ENCODE results near the gene DAPK1. TPM values are rescaled to one million over a fixed set of nuclear protein-coding genes. Genes with fewer than 3 reads are reported as not detected.

The DAPK1 gene
- polyA plus RNA-seq, 1 of the 3 experiments (the other 2 are of a cell fraction) = 0.61 TPM

DNA sequence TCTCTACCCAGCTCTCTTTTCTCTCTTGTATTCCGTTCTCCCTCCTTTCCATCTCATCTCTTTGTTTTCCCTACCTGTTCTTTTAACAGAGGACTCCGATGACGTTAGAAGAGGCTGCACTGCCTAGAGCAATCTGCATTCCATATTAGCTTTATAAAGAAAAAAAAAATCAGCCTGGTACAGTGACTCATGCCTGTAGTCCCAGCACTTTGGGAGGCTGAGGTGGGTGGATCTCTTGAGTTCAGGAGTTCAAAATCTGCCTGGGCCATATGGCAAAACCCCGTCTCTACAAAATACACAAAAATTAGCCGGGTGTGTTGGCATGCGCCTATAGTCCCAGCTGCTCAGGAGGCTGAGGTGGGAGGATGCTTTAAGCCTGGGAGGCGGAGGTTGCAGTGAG, 49.0 kb downstream of the DAPK1 start (continued):
- TF ChIP-seq FOSL2 (IDR thresholded peaks at IDR 0.05; ENCODE audit: borderline replicate concordance, low read depth) (no peak), RFX5 (IDR thresholded peaks at IDR 0.05; ENCODE audit: low read length) (no peak), MEF2A (IDR thresholded peaks at IDR 0.05; ENCODE audit: borderline replicate concordance, low read depth) (no peak), GATA2 (CRISPR knock-in tag; IDR thresholded peaks at IDR 0.05) (no peak), FOXM1 (IDR thresholded peaks at IDR 0.05; ENCODE audit: low read depth) (no peak), TCF12 (IDR thresholded peaks at IDR 0.05) (no peak)

- Histone ChIP-seq H3K9me2 (no peaks in the 10 kb centered on the region), H3K27me3 (ENCODE audit: insufficient read depth) (no peaks in the 10 kb centered on the region), H3K4me1 (ENCODE audit: control insufficient read depth in 1 of 2, insufficient read depth in 2 of 2, low read depth in 1 of 2, low read length in 1 of 2) (peaks cover 11 to 14% of the 10 kb centered on the region in 2 experiments; a peak in 2 of 4 replicates), H4K20me1 (ENCODE audit: insufficient read depth) (no peaks in the 10 kb centered on the region), H3K79me2 (ENCODE audit: insufficient read depth) (no peaks in the 10 kb centered on the region), H3K9ac (no peak overlapping the region), H3K4me2 (no peak overlapping the region), H2AFZ (ENCODE audit: low read depth) (no peak overlapping the region), H3K27ac (ENCODE audit: low read depth in 2 of 2, low read length in 1 of 2) (peak overlapping the region in 1 of 2 experiments; percentile 60; a peak in 2 of 4 replicates), H3K9me3 (no peaks in the 10 kb centered on the region), H3K4me3 (ENCODE audit: low read depth in 2 of 2, low read length in 1 of 2) (no peak overlapping the region), H3F3A (replicated peaks; ENCODE audit: insufficient read depth) (no peaks in the 10 kb centered on the region), H3K36me3 (replicated peaks in 1 of 2; ENCODE audit: control insufficient read depth in 1 of 2, insufficient read depth in 2 of 2, low read length in 1 of 2) (no peaks in the 10 kb centered on the region)
- 61% methylated on average over 6 of the region's 6 CpGs for WGBS (ENCODE audit: low lambda C conversion rate)
- TF ChIP-seq SMC3 (IDR thresholded peaks at IDR 0.05; ENCODE audit: low read depth, low read length) (peak; percentile 20; the same call in 1 of the 2 replicates), GATA2 (CRISPR knock-in tag; IDR thresholded peaks at IDR 0.05) (peak; percentile 55), EP300 (IDR thresholded peaks at IDR 0.05; ENCODE audit: borderline replicate concordance in 1 of 2, low read depth in 1 of 2, low read length in 1 of 2) (peak in 1 of 2 experiments; percentile 18; a peak in 1 of 4 replicates)
- TF ChIP-seq, protein P1, sequence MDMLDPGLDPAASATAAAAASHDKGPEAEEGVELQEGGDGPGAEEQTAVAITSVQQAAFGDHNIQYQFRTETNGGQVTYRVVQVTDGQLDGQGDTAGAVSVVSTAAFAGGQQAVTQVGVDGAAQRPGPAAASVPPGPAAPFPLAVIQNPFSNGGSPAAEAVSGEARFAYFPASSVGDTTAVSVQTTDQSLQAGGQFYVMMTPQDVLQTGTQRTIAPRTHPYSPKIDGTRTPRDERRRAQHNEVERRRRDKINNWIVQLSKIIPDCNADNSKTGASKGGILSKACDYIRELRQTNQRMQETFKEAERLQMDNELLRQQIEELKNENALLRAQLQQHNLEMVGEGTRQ (IDR thresholded peaks at IDR 0.05; ENCODE audit: borderline replicate concordance, low read depth, low read length) = no peak
- DNase-seq = peak; percentile 59
- POLR2A ChIA-PET = no interaction called here
- CTCF ChIA-PET = interaction anchor here (0.8 to 3.3 kb wide), 5 partner anchors 10 to 210 kb away, joined by 3 to 15 read pairs (median 3); no protein-coding TSS in a partner anchor
Observed at GRCh38 chr9:87547671-87548081, 50.0 kb downstream of the DAPK1 start.

DNA sequence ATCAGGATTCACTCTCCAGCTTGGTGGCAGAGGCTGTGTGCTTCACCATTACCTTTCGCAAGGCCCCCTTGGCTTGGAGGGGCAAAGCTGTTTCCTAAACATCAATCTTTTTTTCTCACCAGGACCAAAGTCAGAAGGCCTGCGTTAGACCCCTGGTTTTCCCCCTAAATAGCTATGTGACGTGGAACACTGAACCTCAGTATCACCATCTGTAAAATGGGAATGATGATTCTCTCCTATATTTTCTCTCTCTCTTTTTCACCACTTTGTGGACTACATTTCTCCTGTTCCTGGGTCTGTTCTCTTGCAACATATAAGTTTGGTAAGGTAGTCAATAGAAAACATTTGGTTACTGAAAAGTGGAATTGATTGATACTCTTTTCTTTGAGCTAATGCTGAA, 50.5 kb downstream of the DAPK1 start:
- DNase-seq = no peak
- H3K27me3 ChIP-seq (ENCODE audit: insufficient read depth) = no peaks in the 10 kb centered on the region
- no peaks in the 10 kb centered on the region for H3K36me3 ChIP-seq (replicated peaks in 1 of 2; ENCODE audit: control insufficient read depth in 1 of 2, insufficient read depth in 2 of 2, low read length in 1 of 2)
- H3K4me3 ChIP-seq (ENCODE audit: low read depth in 2 of 2, low read length in 1 of 2) = no peak overlapping the region
- H3K27ac ChIP-seq (ENCODE audit: low read depth in 2 of 2, low read length in 1 of 2) = peak overlapping the region in 1 of 2 experiments; percentile 60; a peak in 2 of 4 replicates
- no peaks in the 10 kb centered on the region for H3K9me2 ChIP-seq
- no peaks in the 10 kb centered on the region for H3F3A ChIP-seq (replicated peaks; ENCODE audit: insufficient read depth)
- no peak for TF ChIP-seq RAD21 (IDR thresholded peaks at IDR 0.05; ENCODE audit: low read length)
- no peak for TF ChIP-seq PBX3 (IDR thresholded peaks at IDR 0.05)
- no peak for TF ChIP-seq TEAD4 (IDR thresholded peaks at IDR 0.05; ENCODE audit: borderline replicate concordance, insufficient read depth)
- TF ChIP-seq, protein P2, sequence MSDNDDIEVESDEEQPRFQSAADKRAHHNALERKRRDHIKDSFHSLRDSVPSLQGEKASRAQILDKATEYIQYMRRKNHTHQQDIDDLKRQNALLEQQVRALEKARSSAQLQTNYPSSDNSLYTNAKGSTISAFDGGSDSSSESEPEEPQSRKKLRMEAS (IDR thresholded peaks at IDR 0.05; ENCODE audit: low read depth) = no peak
- no peak for TF ChIP-seq FOSL2 (IDR thresholded peaks at IDR 0.05; ENCODE audit: borderline replicate concordance, low read depth)
- no peak for TF ChIP-seq REST (IDR thresholded peaks at IDR 0.05; ENCODE audit: low read depth, low read length)
- TF ChIP-seq MEF2A (IDR thresholded peaks at IDR 0.05; ENCODE audit: borderline replicate concordance, low read depth) = no peak
- TF ChIP-seq GABPA (IDR thresholded peaks at IDR 0.05; ENCODE audit: low read depth) = no peak
- no peak for TF ChIP-seq ZBTB33 (IDR thresholded peaks at IDR 0.05; ENCODE audit: borderline replicate concordance, low read depth)
- H3K4me2 ChIP-seq = no peak overlapping the region
- H3K4me1 ChIP-seq (ENCODE audit: control insufficient read depth in 1 of 2, insufficient read depth in 2 of 2, low read depth in 1 of 2, low read length in 1 of 2) = peaks cover 7 to 14% of the 10 kb centered on the region in 2 experiments; a peak in 2 of 4 replicates
- CTCF ChIA-PET = interaction anchor here (0.6 to 3.3 kb wide), 7 partner anchors 11 to 1114 kb away, joined by 3 to 15 read pairs (median 3); no protein-coding TSS in a partner anchor
- H3K79me2 ChIP-seq (ENCODE audit: insufficient read depth) = no peaks in the 10 kb centered on the region
- POLR2A ChIA-PET = no interaction called here
- H2AFZ ChIP-seq (ENCODE audit: low read depth) = no peak overlapping the region
- 47% methylated on average over 3 of the region's 3 CpGs for WGBS (ENCODE audit: low lambda C conversion rate)
- H4K20me1 ChIP-seq (ENCODE audit: insufficient read depth) = no peaks in the 10 kb centered on the region
- H3K9me3 ChIP-seq = no peaks in the 10 kb centered on the region
- H3K9ac ChIP-seq = no peak overlapping the region

All from SK-N-SH (cell line).